Measurements from ENCODE around the gene MACROD1.

MACROD1 gene

DNA sequence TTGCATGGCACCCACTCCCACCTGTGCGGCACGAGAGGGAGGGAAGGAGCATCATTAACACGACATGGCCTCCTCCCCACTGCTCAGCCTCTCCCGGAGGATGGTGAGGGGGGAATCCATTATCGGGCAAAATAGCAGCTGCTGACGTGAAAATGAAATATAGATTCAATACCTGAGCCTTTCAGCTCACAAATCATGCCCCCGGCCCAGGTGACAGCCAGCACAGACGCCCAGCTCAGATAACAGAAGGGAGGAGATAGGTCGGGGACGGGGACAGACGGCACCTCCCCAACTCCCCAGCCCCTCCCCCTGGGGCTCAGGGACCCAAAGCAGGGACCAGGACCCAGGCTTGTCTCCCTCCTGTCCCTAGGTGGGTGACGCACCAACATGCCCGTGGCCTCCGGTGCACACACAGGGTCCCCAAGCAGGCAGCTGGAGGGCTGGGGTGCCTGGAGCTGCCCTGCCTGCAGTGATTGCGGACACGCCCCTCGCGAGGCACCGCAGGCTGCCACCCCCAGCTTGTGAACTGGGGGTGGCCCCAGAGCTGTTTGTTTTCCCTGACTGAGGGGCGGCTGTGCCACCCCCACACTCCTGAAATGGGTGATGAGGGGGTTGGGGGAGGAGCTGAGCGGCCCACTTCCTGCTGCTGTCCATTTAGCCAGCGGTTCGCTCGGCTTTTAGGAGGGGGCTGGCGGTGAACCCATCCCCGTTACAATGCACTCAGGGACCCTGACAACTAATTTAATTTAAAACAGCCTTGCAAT lies 98.5 kb downstream of the MACROD1 start:
- no peak for DNase-seq (ENCODE audit: low read depth)
- no peak overlapping the region for H3K4me3 ChIP-seq (replicated peaks; ENCODE audit: low read depth, low read length)
- TF ChIP-seq, protein P1, sequence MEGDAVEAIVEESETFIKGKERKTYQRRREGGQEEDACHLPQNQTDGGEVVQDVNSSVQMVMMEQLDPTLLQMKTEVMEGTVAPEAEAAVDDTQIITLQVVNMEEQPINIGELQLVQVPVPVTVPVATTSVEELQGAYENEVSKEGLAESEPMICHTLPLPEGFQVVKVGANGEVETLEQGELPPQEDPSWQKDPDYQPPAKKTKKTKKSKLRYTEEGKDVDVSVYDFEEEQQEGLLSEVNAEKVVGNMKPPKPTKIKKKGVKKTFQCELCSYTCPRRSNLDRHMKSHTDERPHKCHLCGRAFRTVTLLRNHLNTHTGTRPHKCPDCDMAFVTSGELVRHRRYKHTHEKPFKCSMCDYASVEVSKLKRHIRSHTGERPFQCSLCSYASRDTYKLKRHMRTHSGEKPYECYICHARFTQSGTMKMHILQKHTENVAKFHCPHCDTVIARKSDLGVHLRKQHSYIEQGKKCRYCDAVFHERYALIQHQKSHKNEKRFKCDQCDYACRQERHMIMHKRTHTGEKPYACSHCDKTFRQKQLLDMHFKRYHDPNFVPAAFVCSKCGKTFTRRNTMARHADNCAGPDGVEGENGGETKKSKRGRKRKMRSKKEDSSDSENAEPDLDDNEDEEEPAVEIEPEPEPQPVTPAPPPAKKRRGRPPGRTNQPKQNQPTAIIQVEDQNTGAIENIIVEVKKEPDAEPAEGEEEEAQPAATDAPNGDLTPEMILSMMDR (IDR thresholded peaks at IDR 0.05; ENCODE audit: low read length, missing control alignments) = no peak

DNA sequence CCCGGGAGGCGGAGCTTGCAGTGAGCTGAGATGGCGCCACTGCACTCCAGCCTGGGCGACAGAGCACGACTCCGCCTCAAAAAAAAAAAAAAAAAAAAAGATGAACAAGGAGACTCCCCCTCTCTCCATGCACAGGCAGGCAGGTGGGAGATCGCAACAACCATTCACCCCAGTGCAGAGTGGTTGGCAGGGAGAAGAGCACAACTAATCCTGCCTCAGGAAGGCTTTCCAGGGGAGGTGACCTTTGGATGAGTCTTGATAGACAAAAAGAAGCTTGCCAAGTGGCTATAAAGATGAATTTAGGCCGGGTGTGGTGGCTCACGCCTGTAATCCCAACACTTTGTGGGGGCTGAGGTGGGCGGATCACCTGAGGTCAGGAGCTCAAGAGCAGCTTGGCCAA lies 100.2 kb downstream of the MACROD1 start:
- no peak for DNase-seq (ENCODE audit: low read depth)
- H3K4me3 ChIP-seq (replicated peaks; ENCODE audit: low read depth, low read length) = no peak overlapping the region
- TF ChIP-seq, protein P1 (IDR thresholded peaks at IDR 0.05; ENCODE audit: low read length, missing control alignments) = no peak

DNA sequence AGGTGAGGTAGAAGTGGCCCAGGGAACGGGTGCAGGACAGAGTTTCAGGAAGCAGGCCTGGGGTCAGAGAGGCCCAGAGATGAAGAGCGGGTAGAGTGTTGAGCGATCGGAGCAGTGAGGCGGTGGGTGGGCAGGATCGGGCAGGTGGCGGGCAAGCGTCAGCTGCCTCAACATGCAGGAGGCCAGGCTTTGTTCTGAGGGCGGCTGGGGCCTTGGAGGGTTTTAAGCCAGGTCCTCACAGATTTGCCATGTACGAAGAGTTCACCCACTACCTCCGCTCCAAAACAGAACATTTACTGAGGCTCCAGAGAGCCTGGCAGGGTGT lies 100.8 kb downstream of the MACROD1 start:
- H3K4me3 ChIP-seq (replicated peaks; ENCODE audit: low read depth, low read length) = no peak overlapping the region
- TF ChIP-seq, protein P1 (IDR thresholded peaks at IDR 0.05; ENCODE audit: low read length, missing control alignments) = no peak
- DNase-seq (ENCODE audit: low read depth) = no peak

DNA sequence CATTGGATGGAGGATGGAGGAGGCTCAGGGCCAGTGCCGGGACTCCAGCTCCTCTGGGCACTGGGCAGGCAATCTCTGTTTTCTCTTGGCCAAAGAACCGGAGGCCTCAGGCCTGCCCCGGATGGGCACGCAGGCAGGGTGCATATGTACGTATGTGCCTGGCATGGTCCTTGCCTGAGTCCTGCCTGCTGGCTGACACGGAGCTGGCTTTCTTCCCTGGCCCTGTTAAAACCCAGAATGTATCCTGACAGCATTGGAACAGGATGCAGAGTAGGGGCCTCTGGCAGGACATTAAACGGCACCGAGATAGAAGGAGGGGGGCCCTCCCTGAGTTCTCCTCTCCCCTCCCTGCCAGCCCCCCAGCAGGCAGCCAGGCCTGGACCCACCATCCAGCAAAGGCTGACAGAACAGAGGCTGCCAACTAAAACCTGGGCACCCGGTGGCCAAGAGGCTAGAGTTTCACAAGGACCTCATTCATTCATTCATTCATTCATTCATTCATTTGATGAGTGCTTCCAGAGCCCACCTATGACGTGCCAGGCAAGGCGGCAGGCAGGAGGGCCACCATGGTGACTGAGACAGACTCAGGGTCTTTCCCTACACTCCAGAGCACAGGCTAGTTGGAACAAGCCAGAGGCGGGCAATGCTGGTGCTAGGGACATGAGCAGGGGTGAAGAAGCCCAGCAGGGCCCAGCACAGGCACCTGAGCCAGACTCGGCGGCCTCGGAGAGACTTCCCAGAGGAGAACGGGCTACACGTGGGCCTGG lies 101.4 kb downstream of the MACROD1 start:
- H3K4me3 ChIP-seq (replicated peaks; ENCODE audit: low read depth, low read length) = no peak overlapping the region
- DNase-seq (ENCODE audit: low read depth) = no peak
- TF ChIP-seq, protein P1 (IDR thresholded peaks at IDR 0.05; ENCODE audit: low read length, missing control alignments) = no peak

DNA sequence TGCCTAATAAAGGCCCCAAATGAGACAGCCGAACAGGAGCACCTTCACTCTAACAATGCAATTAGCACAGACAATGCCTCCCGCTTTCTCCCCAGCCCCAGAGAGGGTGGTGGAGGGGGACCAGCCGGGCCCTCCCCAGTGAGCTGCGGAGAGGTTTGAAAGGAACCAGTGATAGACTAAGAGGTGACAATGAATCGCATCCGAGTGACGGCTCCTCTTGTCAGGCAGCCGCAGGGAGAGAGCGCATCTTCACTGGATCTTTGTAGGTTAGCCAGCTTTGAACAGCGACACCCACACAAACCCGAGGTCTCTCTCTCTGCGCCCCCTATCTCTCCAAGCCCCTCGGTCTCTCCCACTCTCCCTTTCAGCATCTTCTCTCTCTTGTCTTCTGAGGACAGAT lies 102.1 kb downstream of the MACROD1 start:
- DNase-seq (ENCODE audit: low read depth) = no peak
- TF ChIP-seq, protein P1 (IDR thresholded peaks at IDR 0.05; ENCODE audit: low read length, missing control alignments) = no peak
- no peak overlapping the region for H3K4me3 ChIP-seq (replicated peaks; ENCODE audit: low read depth, low read length)

DNA sequence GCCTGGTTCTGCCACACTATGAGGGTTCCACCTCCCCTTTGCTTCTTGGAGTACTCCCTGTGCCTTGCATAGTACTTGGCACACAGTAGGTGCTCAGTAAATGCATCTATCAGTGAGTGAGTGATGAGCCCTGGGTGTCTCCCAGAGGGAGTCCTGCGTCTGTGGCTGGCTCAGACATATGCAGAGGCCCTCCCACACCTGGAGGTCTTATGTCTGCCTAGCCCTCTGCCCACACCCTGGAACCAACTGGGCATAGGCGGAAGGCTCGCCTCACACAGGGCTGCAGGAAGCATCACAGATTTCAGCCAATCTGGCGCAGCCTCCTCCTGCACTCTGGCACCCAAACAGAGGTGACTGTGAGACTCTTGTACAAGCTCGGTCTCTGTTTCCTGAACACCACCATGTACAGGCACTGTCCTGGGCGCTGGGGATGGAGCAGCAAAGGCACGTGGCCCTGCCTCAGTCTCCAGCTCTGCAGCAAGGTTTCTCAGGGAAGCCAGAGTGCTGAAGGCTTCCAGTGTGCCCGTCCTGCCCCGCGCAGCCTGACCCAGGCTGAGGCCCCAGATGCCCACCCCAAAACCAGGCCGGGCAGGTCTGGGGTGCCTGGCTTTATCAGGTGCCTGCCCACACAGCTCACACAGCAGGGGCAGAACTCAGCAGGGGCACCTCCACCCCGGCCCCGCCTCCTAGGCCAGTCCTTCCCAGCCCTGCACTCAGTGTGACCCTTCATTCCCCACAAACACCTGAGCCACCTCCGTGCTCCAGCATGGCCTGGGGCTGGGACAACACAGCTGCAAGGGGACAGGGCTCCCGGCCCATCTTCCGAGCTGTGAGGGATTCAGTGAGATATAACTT lies 103.5 kb downstream of the MACROD1 start:
- no peak for DNase-seq (ENCODE audit: low read depth)
- H3K4me3 ChIP-seq (replicated peaks; ENCODE audit: low read depth, low read length) = no peak overlapping the region
- TF ChIP-seq, protein P1 (IDR thresholded peaks at IDR 0.05; ENCODE audit: low read length, missing control alignments) = no peak

Data from fibroblast of pulmonary artery (primary cell).